Type B pancreatic cell (in vitro differentiated cells): Measurements from ENCODE around the gene RAC3. TPM values are rescaled to one million over a fixed set of nuclear protein-coding genes. Genes with fewer than 3 reads are reported as not detected.

Experiments
- DNase-seq: peaks from one replicate; pipeline ENCODE4 v3.0.0; 2021; ENCODE audit warnings: mixed read lengths; ENCODE audit not compliant: unreplicated experiment; ENCODE audit errors: extremely low spot score
- H3K27ac Mint-ChIP-seq: 2 replicates; pipeline ENCODE4 v1.8.0; 2021; ENCODE audit warnings: mild to moderate bottlenecking, mixed read lengths
- H3K27me3 Mint-ChIP-seq: 2 replicates; pipeline ENCODE4 v1.8.0; 2021; ENCODE audit warnings: mixed read lengths
- H3K36me3 Mint-ChIP-seq: 2 replicates; pipeline ENCODE4 v1.8.0; 2021; ENCODE audit warnings: mixed read lengths
- H3K4me1 Mint-ChIP-seq: one replicate; pipeline ENCODE4 v1.8.0; 2021; ENCODE audit warnings: mixed read lengths; ENCODE audit not compliant: unreplicated experiment
- H3K4me3 Mint-ChIP-seq: 2 replicates; pipeline ENCODE4 v1.8.0; 2021; ENCODE audit warnings: mild to moderate bottlenecking, mixed read lengths
- H3K9me3 Mint-ChIP-seq: 2 replicates; pipeline ENCODE4 v1.8.0; 2021; ENCODE audit warnings: mixed read lengths
- total RNA-seq: library from RNA; stranded (reverse); gene quantifications from 2 replicates; pipeline ENCODE4 v1.2.1, GENCODE V29; 2021; ENCODE audit warnings: low replicate concordance
- TF ChIP-seq, protein P1 (sequence below): fragments of 200-600 bp; sonication (generic); conservative IDR thresholded peaks from 2 replicates; pipeline ENCODE4 v1.5.0; 2021; ENCODE audit warnings: antibody characterized with exemption, mild to moderate bottlenecking

Gene RAC3
- total RNA-seq, 1 donor from 2014 or later: 51.7 TPM

DNA sequence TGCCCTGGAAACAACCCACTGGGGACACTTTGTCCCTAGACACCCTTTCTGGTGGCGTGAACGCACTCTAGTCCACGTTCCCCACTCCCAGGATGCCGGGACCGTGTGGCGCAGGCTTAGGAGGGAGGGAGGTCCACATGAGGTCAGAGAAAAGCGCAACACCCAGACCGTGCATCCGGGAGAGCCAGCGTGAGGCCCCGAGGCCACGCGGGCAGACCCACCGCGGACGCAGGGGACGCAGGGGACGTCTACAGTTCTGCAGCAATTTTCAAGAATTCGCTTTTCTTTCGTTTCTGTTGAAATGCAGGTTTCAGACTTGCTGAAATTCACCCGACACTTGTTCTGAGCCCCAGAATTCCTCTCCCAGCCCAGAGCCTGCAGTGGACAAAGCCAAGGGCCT, 15.4 kb downstream of the RAC3 start:
- H3K27me3 Mint-ChIP-seq: no peaks in the 10 kb centered on the region
- H3K36me3 Mint-ChIP-seq: peaks cover 5% of the 10 kb centered on the region
- TF ChIP-seq, protein P1, sequence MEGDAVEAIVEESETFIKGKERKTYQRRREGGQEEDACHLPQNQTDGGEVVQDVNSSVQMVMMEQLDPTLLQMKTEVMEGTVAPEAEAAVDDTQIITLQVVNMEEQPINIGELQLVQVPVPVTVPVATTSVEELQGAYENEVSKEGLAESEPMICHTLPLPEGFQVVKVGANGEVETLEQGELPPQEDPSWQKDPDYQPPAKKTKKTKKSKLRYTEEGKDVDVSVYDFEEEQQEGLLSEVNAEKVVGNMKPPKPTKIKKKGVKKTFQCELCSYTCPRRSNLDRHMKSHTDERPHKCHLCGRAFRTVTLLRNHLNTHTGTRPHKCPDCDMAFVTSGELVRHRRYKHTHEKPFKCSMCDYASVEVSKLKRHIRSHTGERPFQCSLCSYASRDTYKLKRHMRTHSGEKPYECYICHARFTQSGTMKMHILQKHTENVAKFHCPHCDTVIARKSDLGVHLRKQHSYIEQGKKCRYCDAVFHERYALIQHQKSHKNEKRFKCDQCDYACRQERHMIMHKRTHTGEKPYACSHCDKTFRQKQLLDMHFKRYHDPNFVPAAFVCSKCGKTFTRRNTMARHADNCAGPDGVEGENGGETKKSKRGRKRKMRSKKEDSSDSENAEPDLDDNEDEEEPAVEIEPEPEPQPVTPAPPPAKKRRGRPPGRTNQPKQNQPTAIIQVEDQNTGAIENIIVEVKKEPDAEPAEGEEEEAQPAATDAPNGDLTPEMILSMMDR: no peak
- no peaks in the 10 kb centered on the region for H3K4me1 Mint-ChIP-seq
- no peaks in the 10 kb centered on the region for H3K9me3 Mint-ChIP-seq
- no peak overlapping the region for H3K4me3 Mint-ChIP-seq
- no peak for DNase-seq
- no peak overlapping the region for H3K27ac Mint-ChIP-seq

DNA sequence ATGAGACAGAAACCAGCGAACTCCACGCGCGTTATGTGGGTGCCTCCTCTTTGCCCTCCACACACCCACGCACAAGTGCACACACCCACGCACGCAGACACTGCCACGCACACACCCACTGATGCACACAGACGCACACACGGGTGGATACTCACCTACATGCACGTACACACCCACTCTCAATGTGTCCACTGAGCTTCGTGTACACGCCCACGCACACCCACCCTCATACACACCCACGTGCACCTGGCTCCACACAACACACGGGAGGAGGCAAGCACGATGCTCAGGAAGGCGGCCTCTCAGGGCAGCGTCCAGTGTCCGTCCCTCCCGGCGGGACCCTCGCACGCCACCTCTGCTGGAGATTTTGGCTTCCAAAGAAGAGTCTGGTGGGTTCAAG, 15.9 kb downstream of the RAC3 start:
- Mint-ChIP-seq H3K4me1 (no peaks in the 10 kb centered on the region), H3K4me3 (peak overlapping the region; percentile 16), H3K9me3 (no peaks in the 10 kb centered on the region), H3K27ac (no peak overlapping the region), H3K27me3 (no peaks in the 10 kb centered on the region), H3K36me3 (peaks cover 5% of the 10 kb centered on the region)
- no peak for DNase-seq
- TF ChIP-seq, protein P1: no peak

DNA sequence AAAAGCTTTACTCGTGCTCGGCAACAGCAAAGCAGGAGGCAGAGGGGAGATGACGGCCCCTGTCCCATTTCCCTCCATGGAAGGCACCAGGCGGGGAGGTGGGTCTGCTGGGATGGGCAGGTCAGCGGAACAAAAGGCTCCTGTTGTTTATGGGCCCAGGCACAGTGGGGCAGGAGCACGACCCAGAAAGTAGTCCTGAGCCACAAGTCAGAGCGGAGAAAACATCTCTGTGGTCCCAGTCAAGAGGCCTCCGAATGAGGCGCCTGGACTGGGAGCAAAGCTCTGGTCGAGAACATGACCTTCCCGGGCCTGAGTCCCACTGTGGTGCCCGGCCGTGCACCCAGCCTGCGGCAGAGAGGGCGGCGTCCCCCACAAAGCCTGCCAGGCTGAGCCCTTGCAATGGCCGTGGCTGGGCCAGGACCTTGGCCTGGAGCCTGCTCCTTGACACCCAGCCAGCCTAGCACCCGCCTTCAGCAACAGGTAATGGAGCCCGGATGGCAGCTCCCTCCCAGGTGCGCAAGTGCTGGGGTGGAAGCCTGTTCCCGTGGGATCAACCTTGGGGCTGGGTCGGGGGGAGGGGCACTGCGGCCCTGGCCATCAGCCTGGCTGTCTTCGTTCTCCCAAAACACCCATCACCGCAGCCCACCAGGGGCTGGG, 16.6 kb downstream of the RAC3 start:
- H3K36me3 Mint-ChIP-seq: peaks cover 5% of the 10 kb centered on the region
- H3K27ac Mint-ChIP-seq: no peak overlapping the region
- TF ChIP-seq, protein P1: no peak
- H3K27me3 Mint-ChIP-seq: no peaks in the 10 kb centered on the region
- H3K4me3 Mint-ChIP-seq: peak overlapping the region; percentile 16
- H3K9me3 Mint-ChIP-seq: no peaks in the 10 kb centered on the region
- H3K4me1 Mint-ChIP-seq: no peaks in the 10 kb centered on the region
- no peak for DNase-seq

DNA sequence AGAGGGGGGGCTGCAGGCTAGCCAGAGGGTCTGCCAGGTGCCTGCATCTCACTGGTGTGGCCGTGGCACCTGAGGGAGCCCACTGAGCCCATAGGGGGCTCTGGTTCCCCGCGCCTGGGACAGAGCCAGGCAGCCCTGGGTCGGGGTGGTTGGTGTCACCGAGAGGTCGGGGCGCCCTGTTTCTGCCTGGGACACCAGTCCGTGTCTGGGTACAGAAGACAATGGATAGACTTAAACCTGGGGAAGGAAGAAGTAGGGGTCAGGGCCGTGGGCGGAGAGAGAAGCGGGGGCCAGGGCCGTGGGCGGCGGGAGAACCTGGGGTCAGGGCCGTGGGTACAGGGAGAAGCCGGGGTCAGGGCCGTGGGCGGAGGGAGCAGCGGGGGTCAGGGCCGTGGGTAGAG, 17.1 kb downstream of the RAC3 start:
- no peak overlapping the region for H3K27ac Mint-ChIP-seq
- H3K27me3 Mint-ChIP-seq: no peaks in the 10 kb centered on the region
- H3K4me1 Mint-ChIP-seq: no peaks in the 10 kb centered on the region
- H3K4me3 Mint-ChIP-seq: no peak overlapping the region
- no peaks in the 10 kb centered on the region for H3K9me3 Mint-ChIP-seq
- TF ChIP-seq, protein P1: no peak
- H3K36me3 Mint-ChIP-seq: peaks cover 5% of the 10 kb centered on the region
- DNase-seq: no peak

DNA sequence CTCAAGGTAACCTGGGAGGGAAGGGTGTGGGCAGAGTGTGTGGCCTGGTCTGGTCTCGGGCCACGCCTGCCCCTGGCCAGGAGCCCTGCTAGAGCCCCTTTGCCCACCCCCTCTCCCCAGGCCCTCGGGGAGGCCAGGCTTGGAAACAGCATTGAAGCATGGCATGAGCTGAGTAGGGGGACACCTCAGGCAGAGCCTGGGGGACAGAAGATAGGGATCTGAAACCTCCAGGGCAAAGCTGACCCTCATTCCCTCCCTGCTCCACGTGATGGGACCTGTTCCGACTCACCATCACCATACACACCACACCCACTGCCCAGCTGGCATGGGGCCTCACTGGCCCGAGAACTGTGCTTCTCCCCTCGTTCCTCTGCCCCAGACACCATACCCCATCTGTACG, 17.6 kb downstream of the RAC3 start:
- H3K36me3 Mint-ChIP-seq: peaks cover 5% of the 10 kb centered on the region
- no peaks in the 10 kb centered on the region for H3K4me1 Mint-ChIP-seq
- DNase-seq: no peak
- H3K27ac Mint-ChIP-seq: no peak overlapping the region
- TF ChIP-seq, protein P1: no peak
- no peaks in the 10 kb centered on the region for H3K9me3 Mint-ChIP-seq
- no peaks in the 10 kb centered on the region for H3K27me3 Mint-ChIP-seq
- peak overlapping the region; percentile 67 for H3K4me3 Mint-ChIP-seq
